GM23338 (cell line): Measurements from ENCODE around the gene GPATCH4.

Experiments used
- CTCF ChIP-seq, 2 experiments: fragments of 200-600 bp in 1 of 2; sonication (generic) in 1 of 2; conservative IDR thresholded peaks; 2 replicates each; pipeline versions ENCODE4 v1.5.1 to v1.6.1; 2016 to 2017; ENCODE audit warnings: antibody characterized with exemption in 2 of 2, low read depth in 2 of 2, mild to moderate bottlenecking in 2 of 2, moderate library complexity in 1 of 2
- EZH2 ChIP-seq: fragments of 200-600 bp; sonication (generic); IDR thresholded peaks from one replicate; pipeline ENCODE4 v1.8.0; 2017; ENCODE audit warnings: antibody characterized with exemption, mild to moderate bottlenecking, low read depth; ENCODE audit not compliant: unreplicated experiment
- POLR2AphosphoS5 ChIP-seq: IDR thresholded peaks from 2 replicates; pipeline ENCODE4 v1.6.1; 2016; ENCODE audit warnings: antibody characterized with exemption, low read depth

GRCh38 chr1:156589546-156589945 is 11.7 kb downstream of the GPATCH4 start:
- TF ChIP-seq CTCF (conservative IDR thresholded peaks at IDR 0.05; ENCODE audit: low read depth in 2 of 2): no peak
- no peak for TF ChIP-seq EZH2
- TF ChIP-seq POLR2AphosphoS5: no peak
